AG10803 (cell line): ENCODE data around the gene KRT74.

ENCODE experiments used
- DNase-seq: peaks from one replicate; pipeline ENCODE4 v3.0.0; 2010; ENCODE audit warnings: low read depth
- H3K4me3 ChIP-seq: 2 replicates; pipeline ENCODE4 v1.5.1; 2011; ENCODE audit warnings: mild to moderate bottlenecking, low read length, control low read depth
- CTCF ChIP-seq: conservative IDR thresholded peaks from 2 replicates; pipeline ENCODE4 v1.5.1; 2011; ENCODE audit warnings: mild to moderate bottlenecking, low read length, control low read depth, inconsistent platforms

Gene KRT74

GRCh38 chr12:52526511-52526951 lies 47.1 kb downstream of the KRT74 start:
- no peak for DNase-seq
- TF ChIP-seq CTCF: no peak
- no peak overlapping the region for H3K4me3 ChIP-seq

- no peak overlapping the region for H3K4me3 ChIP-seq
- no peak for DNase-seq
- no peak for TF ChIP-seq CTCF
These were observed 47.8 kb downstream of the KRT74 start for GRCh38 chr12:52525661-52526499.

GRCh38 chr12:52524898-52525591 lies 48.6 kb downstream of the KRT74 start:
- no peak for TF ChIP-seq CTCF
- DNase-seq: no peak
- H3K4me3 ChIP-seq: no peak overlapping the region

GRCh38 chr12:52524241-52524897 lies 49.3 kb downstream of the KRT74 start:
- TF ChIP-seq CTCF: no peak
- H3K4me3 ChIP-seq: no peak overlapping the region
- DNase-seq: no peak

GRCh38 chr12:52523824-52524223 lies 49.8 kb downstream of the KRT74 start:
- no peak for DNase-seq
- no peak for TF ChIP-seq CTCF
- no peak overlapping the region for H3K4me3 ChIP-seq

- peak; percentile 84 for DNase-seq
- no peak overlapping the region for H3K4me3 ChIP-seq
- TF ChIP-seq CTCF: no peak
These were observed 51.2 kb downstream of the KRT74 start for GRCh38 chr12:52522346-52523011.
